HG02642 (cell line): Measurements from ENCODE around the gene PHF21A.
"Not testable (repeated sequence)": the region's sequence is repeated elsewhere in the genome, so short reads cannot be mapped to it uniquely, and the experiment has no call there.

ENCODE experiments used
- ATAC-seq: cut with Tn5 transposase; IDR thresholded peaks from one replicate; pipeline ENCODE4 v1.9.1; 2021; ENCODE audit warnings: mild to moderate bottlenecking; ENCODE audit not compliant: unreplicated experiment, poor library complexity

Gene PHF21A

DNA sequence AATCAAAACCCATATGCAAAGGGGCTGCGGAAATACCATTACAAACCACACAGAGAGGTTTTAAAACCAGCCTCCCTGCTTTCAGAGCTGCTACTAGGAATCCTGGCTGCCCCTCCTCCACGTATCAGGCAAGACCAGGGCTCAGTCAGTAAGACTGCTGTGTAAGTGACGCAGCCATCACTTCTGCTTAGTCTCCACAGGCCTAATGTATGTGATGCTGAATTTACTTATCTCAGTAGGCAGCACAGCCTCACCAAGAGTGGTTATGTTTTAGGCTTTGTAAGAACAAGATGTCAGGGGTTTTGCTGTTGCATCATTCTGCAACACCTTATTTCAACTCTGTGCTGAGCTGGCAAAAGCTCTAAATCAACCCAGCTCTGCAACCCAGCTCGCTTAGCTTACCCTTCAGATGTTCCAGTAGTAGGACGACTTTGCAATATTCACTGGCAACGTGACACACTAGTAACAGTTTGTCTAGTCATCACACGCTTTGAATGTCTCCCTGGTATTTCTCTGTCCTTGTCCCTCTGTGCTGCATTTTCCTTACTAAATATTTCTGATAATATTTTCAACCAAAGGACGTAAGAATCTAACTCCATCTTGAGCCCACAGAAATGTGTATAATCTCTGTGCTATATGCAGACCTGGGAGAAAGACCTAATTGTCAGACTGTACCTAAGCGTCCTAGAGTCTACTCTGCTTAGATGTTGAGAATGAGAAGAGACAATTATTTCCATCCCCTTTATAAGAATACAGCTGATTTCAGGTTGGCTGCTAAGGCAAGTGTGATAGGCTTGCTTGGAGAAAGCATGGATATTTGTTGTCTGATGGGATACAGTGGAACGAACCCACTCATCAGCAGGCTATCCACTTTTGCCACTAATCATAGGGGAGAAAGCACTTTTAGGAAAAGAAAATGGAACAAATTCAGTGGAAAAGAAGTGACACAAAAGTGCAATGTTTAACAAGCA lies 126.6 kb downstream of the PHF21A start:
- ATAC-seq = no peak

DNA sequence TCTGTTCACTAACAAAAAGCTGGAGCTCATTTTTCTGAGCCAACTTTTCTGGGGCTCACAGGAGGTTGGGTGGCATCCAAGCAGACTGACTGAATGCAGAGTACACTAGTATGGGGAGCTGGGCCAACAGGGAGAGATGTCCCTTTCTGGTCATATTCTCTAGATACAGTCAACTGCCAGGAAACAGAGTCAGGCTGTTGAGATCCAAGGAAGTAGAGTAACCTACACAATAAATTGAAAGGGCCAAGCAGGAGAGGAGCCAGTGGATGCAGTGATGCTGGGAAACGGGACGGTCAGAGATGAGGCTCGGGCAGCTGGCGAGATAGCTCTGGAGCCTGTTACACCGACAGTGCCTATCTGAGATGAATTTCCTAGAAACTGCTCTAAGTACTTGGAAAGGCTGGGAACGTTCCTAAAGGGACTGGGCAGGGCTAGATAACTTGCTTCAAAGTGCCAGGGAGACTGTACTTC lies 127.7 kb downstream of the PHF21A start:
- no peak for ATAC-seq

DNA sequence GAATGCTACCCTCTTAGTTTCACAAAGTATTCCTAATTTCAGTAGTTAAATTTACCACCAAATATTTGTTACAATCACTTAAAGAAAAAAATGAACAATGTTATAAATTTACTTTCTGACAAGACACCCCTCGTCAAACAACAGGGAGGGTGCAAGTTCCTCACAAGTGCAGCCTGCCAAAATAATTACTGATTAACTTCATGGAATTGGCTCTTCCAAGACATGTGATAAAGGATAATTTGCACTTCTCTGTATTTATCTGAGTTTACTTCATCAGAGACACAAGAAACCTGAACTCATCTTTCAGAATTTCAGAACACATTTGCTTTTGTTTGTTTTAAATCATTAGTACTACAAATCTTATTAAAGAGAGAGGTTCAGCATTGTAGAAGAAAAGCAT lies 132.3 kb downstream of the PHF21A start:
- ATAC-seq = no peak

DNA sequence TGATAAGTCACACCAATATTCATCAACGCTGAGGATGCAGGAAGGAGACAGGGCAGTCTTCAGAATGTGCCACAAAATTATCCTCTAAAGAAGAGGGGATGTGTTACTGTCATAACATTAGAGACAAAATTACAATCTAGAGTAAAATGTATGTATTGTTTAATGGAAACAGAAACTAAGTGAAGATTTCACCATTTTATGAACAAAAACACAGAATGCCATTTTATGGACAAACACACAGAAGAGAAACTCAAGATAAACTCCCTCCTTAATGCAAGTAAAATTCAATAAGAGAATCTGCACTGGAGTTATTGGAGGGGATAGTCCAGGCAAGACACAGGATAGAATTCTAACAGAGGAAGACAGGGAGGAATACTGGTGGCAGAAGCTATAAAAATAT lies 136.0 kb downstream of the PHF21A start:
- ATAC-seq = no peak

DNA sequence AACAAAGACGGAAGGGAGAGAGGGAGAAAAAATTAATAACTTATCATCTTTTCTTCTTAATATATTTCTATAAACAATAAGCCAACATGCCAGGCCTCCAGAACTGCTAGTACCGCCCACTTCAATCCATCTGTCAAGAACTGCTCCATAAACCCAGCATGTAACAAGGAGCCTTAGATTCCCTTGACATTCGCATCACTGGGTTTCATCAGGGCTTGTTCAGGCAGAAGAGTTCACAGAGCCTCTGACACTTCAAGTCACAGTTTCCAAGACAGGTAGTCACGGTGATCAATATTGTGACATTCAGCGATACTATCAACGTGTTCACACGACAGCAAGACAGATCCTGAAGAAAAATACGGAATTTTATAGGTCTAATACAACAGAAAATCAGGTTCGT lies 137.1 kb downstream of the PHF21A start:
- ATAC-seq = no peak

DNA sequence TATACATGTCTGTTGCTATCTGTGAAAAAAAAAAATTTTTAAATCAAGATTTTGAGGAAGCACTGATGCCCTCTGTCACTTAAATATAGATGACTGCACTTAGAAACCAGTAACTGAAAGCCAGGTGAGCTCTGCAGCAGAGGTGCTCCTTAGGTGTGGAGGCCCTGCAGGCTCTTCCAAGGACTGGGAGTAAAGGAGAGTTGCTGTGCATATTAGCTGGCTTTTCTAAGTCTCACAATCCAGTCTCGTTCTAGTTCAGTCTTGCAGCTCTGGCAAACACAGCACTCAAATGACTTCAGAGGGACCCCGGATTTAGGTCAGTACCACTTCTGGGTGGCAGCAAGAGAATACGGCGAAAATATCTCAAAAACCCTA lies 137.8 kb downstream of the PHF21A start:
- ATAC-seq = no peak

DNA sequence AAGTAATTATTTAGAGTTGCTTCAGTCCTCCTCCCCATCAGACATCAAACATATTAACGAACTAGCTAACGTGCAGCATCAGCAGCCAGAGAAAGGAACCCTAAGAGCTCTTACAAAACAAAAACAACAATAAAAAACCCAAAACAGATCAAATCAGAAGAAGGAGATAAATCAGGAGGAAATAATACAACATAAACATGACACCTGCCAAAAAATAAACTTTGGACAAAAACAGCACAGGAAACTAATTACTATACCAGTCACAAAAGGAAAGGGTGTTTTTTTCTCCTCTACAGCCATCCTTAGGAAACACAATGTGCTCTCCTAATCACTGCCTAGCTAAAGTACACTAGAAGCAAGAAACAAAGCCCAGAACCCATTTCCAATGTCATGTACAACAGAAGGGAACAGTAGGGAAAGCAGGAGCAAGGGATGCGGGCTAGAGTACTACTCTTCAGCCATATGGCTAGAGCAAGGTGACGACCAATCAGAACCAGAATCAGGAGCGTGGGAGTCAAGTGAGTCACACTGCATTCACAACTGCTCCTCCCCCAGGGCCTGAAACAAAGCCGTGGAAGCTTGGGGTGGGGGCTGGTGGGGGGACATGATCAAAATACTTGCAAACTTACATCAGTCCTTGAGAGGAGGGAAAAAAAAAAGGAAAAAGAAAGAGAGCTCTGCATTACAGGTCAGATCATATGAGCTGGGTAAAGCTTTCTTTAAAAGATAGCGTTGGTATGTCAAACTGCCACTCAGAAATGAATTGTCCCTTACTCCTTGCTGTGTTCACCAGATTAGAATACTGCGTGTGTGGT lies 138.4 kb downstream of the PHF21A start:
- no peak for ATAC-seq

DNA sequence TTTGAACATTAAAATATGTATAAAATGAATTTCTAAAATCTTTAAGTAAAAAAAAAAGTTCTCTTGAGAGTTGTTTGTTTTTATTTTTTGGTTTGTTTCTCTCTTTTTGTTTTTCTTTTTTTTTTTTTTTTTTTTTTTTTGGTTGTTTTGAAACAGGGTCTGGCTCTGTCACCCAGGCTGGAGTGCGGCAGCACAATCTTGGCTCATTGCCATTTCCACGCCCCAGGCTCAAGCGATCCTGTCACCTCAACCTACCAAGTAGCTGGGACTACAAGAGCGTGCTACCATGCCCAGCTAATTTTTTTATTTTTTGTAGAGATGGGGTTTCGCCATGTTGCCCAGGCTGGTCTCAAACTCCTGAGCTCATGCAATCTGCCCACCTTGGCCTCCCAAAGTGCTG lies 139.4 kb downstream of the PHF21A start:
- not testable (repeated sequence) for ATAC-seq

DNA sequence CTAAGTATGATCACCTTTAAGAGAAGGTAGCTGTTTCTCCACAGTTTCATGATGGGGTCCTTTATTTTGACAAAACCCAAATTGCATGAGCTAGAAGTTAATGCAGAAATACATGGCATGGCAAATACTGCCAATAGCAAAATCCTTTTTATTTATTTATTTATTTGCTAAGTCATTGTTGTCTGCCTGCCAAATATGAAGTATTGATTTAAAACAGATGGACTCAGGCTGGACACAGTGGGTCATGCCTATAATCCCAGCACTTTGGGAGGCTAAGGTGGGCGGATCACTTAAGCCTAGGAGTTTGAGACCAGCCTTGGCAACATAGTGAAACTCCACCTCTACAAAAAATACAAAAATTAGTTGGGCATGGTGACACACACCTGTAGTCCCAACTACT lies 146.4 kb downstream of the PHF21A start:
- no peak for ATAC-seq

DNA sequence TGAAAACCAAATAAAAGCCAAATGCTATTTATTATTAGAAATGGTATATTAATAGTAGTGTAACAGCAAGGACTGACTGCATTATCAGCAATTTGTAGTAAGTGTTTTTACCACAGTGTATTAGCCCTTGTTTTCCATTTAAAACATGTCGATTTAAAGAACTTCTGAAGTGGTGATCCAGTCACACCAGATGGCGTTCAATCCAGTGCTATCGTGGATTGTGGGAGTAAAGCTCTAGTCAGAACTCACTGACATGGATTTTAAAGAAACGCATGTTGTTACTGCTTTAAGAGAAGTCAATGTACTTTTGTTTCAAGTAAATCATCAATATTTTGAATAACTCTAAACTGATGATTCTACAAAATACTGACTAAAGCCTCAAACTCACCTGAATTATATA lies 147.7 kb downstream of the PHF21A start:
- no peak for ATAC-seq

DNA sequence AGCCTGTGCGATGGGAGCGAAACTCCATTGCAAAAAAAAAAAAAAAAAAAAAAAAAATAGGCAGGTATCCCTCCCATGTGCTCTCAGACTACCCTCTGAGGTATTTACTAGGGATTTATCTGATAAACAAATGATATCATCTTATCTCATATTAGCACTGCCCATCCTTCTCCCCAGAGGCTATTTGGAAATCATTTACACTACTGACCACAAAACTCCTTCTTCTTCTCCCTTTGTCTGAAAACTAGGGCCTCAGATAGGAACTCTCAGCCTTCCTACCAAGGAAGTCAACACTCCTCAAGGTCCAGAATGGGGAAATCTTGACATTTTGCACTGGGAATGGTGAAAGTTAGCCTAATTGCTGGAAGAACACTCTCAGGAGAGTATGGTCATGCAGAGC lies 152.4 kb downstream of the PHF21A start:
- no peak for ATAC-seq

DNA sequence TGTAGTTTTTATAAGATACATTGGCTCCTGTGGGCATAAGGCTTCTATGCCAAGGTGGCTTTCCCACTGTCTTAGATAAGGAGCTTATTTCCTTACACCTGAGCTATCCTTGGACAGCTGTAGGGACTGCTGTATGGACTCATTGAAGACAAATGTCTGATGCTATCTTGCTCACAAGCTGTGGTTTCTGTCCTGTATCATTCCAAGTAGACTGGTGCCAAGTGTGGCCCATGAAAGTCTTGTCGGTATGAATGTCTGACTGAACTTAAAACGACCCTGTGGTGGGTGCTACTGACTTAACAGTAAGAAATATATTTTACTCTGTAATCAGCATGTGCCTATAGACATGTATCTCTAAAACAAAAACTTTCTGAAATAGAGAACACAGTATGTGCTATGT lies 153.7 kb downstream of the PHF21A start:
- ATAC-seq = no peak

DNA sequence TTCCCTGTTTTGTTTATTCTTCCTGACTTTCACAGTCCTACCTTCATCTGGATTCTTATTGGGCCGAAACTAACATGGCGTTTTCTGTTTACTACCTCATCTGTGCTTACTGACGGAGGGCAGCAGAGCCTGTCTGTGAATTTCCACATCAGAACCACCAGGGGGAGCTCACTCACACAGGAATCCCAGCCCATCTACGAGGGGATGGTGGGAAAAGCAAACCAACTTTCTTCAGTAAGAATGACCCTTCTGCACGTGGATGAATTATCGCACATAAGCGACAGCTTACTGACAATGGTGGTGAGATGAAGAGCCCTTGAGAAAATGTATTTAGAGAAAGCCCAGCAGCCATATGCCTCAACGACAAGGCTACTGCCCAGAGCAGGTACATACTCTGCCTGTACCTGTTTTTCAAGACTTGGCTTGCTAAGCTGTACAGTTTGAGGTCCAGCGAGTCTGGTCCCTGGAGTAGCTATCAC lies 156.3 kb downstream of the PHF21A start:
- ATAC-seq = peak; percentile 65

DNA sequence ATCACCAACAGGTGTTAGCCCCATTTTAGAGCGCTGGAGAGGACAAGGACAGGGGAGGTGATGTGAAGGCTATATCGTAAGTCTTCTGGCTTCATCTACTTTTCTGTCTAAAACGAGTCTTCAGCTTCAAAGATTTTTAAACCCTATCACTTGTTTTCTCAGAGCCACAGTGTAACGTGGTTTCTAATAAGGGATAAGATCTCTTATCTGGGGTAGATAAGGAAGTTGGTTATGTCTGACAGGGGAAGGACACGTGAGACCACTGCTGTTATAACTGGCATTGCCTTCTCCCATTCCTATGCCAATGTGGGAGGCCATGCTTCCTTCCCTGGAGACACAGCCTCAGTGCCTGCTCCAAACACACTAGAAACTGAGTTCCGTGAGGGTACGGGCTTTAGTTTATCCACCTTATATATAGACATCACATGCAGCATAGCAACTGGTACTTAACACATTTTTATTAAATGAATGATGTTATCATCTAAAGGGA lies 159.5 kb downstream of the PHF21A start:
- ATAC-seq = no peak

DNA sequence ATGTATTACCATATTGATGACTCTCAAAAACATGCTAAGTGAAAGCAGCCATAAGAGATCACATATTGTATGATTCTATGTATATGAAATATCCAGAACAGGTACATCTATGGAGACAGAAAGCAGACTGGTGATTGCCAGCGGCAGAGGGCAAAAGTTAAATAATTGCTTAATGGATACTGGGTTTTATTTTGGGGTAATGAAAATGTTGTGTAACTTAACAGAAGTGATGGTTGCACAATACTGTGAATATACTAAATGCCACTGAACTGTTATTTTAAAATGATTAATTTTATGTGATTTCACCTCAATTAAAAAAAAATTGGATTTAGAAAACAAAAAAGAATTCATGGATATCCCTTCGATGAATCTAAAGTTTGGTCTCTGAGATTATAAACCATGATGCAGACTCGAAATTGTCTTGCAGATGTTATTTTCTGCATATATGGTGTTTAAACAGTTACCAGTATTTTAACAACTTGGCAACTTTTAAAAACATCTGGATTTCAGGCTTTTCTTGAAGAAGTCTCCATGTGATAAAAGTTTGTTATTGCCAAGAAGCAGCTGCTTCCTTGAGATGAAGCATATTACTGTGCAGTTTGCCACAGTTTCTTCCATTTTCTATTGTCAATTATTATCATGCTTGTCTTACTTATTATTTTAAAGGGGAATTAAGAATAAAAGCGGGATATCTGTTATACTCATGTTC lies 160.7 kb downstream of the PHF21A start:
- ATAC-seq = no peak

DNA sequence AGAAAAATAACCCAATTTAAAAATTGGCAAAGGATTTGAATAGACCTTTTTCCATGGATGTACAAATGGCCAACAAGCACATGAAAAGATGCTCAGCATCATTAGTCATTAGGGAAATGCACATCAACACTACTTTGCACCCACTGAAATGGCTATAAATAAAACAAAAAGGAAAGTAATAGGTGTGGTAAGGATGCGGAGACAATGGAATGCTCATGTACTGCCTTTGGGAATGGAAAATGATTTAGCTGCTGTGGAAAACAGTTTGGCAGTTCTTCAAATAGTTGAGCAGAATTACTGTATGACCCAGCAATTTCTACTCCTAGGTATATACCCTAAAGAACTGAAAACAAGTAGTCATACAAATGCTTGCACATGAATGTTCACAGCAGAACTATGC lies 161.4 kb downstream of the PHF21A start:
- no peak for ATAC-seq

DNA sequence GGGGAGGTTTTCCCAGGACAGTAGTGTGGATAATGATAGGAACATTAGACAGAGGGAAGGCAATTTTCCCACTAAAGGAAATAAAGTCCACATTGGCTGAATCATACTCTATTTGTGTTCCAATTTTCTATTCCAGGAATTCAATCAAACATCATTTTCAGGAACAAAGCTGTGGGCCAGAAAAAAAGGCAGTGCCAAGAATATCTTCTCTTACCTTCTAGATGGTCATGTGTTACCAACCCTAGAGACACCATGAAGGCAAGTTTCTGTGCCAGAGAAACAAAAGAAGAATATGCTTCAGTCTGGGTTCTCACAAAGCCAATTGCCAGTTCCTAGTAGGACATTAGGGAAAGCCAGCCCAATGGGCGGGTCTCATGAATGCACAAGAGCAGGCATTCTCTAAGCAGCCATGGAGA lies 171.3 kb downstream of the PHF21A start:
- ATAC-seq = no peak

DNA sequence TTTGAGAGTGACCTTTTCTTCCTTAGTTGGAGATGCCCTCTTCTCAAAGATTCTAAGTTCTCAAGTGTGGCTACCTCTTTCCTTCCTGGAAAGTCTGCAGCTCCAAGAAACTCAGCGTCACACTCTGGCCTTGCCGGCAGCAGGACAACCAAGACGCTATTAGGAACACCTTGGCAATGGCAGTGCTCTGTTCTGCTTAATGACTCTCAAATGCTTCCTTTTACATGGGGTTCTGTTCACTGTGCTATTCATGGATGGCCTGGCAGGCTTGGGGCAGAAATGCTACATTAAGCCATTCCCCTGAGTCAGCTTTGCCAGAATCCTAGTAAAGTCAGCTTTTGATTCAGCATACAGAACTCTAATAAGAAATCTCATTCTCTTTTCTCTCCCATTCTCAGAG lies 172.9 kb downstream of the PHF21A start:
- ATAC-seq = no peak

DNA sequence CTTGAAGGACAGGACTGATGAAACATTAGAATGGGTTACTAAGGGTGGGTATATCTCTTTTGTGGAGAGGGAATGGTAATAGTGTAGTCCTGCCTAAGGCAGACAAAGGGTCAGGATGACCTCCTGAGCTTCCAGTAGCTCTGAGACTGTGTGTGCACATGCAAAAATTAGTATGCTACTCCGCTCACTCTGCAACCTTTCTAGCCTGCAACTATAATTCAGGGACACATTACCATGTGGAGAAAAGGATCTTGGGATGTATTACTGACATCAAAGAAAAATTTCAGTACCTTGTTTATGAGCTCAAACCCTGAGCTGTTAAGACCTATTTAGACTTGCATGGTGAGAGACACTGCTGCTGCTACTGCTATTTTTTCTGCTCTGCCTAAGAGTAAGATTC lies 173.4 kb downstream of the PHF21A start:
- ATAC-seq = no peak

DNA sequence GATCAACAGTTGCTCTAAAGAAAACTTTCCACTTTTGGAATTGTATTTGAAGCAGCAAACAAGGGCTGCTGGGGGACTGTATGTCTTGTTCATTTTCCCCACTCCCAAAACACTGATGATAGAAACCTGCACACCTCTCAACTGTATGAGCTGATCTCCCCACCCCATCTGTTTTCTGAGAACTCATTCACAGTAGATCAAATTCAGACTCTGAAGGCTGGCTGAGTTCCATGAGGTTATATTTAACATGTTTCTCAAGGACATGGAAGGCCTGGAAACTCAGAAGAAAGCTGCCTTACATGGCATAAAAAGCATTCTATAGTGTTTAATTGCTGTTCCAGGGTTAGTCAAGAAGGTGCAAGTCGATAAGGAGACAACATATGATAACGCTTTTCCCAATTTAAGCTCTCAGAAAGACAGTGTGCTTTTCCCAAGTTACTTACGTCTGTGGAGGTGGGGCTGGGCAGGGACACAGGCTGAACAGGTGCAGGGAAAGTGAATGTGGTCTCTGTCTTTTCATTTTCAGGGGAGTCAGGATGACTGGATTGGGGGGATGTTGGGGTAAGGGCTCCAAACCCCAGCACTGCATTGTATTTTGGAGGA lies 175.8 kb downstream of the PHF21A start:
- ATAC-seq = no peak
